ENCODE measurements around the gene SS18L1. TPM values are rescaled to one million over a fixed set of nuclear protein-coding genes. Genes with fewer than 3 reads are reported as not detected.

SS18L1 gene
- total and polyA plus RNA-seq, 7 donors: 10.1 to 18.0 (median 11.3) TPM

GRCh38 chr20:62225820-62226635 lies 82.5 kb downstream of the SS18L1 start:
- H3K27me3 ChIP-seq (ENCODE audit: insufficient read depth in 3 of 3, low read length in 2 of 3): peaks cover 0 to 35% (median 13%) of the 10 kb centered on the region in 3 donors
- TF ChIP-seq, protein P1, sequence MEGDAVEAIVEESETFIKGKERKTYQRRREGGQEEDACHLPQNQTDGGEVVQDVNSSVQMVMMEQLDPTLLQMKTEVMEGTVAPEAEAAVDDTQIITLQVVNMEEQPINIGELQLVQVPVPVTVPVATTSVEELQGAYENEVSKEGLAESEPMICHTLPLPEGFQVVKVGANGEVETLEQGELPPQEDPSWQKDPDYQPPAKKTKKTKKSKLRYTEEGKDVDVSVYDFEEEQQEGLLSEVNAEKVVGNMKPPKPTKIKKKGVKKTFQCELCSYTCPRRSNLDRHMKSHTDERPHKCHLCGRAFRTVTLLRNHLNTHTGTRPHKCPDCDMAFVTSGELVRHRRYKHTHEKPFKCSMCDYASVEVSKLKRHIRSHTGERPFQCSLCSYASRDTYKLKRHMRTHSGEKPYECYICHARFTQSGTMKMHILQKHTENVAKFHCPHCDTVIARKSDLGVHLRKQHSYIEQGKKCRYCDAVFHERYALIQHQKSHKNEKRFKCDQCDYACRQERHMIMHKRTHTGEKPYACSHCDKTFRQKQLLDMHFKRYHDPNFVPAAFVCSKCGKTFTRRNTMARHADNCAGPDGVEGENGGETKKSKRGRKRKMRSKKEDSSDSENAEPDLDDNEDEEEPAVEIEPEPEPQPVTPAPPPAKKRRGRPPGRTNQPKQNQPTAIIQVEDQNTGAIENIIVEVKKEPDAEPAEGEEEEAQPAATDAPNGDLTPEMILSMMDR (IDR thresholded peaks at IDR 0.05): no peak
- no peak overlapping the region for H3K27ac ChIP-seq
- ATAC-seq: no peak
- intact Hi-C loops (cut with DNase I): no loop called here
- 74 to 75% (median 75%) methylated on average over 16 to 17 of the region's 17 CpGs for WGBS, 3 donors
- no peak for DNase-seq
- no peaks in the 10 kb centered on the region for H3K9me3 ChIP-seq
- H3K36me3 ChIP-seq (ENCODE audit: insufficient read depth in 1 of 2, low read depth in 1 of 2): no peaks in the 10 kb centered on the region
- no peaks in the 10 kb centered on the region for H3K4me1 ChIP-seq
- H3K4me3 ChIP-seq: no peak overlapping the region

DNA sequence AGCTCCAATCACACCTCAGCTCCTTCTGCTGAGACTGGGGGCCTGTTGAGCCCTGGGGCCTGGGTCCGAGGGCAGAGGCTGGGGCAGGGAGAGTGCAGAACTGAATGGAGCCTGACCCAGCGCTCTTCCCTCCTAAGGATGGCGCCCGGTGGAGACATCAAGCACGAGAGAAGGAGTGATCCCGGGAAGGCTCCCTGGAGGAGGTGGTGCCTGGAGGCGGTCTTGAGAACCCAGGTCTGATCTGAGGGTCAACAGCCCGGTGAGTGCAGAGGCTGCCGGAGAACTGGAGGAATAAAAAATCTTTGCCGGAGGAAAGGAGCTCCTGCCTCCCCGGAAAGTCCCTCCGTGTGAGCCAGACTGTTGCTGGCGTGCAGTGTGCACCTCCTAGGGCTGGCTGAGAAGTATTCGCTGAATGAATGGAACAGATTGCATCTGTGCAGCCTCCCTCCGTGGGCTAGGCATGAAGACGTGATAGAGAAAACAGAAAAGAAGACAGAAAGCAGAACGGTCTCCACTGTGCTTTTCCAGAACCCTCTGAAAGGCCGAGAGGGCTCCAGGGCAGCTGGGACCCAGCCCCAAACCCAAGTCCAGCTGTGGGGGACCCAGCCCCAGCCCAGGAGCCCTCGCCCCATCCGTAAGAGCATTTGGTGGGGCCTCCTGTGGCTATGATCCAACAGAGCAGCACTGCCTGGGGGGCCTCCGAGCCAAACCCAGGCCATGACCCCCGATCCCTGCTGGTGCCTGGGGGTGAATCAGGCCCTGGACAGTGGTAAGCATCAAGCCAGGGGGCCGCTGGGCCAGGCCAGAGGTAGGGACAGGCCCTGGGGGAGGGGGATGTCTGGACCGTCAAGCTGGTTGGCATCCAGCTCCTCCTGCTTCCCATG lies 83.4 kb downstream of the SS18L1 start:
- Histone ChIP-seq H3K4me1 (no peaks in the 10 kb centered on the region), H3K9me3 (no peaks in the 10 kb centered on the region), H3K4me3 (no peak overlapping the region), H3K36me3 (ENCODE audit: insufficient read depth in 1 of 2, low read depth in 1 of 2) (no peaks in the 10 kb centered on the region), H3K27me3 (ENCODE audit: insufficient read depth in 3 of 3, low read length in 2 of 3) (peaks cover 0 to 25% (median 7%) of the 10 kb centered on the region in 3 donors), H3K27ac (no peak overlapping the region)
- WGBS, 3 donors: 57 to 65% (median 58%) methylated on average over 22 to 24 of the region's 24 CpGs
- intact Hi-C loops (cut with DNase I): no loop called here
- no peak for ATAC-seq
- no peak for DNase-seq
- TF ChIP-seq, protein P1 (IDR thresholded peaks at IDR 0.05): no peak

- peak in 2 of 4 donors; percentile 7 to 20 for ATAC-seq
- Histone ChIP-seq H3K27me3 (ENCODE audit: insufficient read depth in 3 of 3, low read length in 2 of 3) (peaks cover 0 to 20% (median 4%) of the 10 kb centered on the region in 3 donors), H3K36me3 (ENCODE audit: insufficient read depth in 1 of 2, low read depth in 1 of 2) (no peaks in the 10 kb centered on the region), H3K9me3 (no peaks in the 10 kb centered on the region), H3K27ac (no peak overlapping the region), H3K4me1 (no peaks in the 10 kb centered on the region), H3K4me3 (no peak overlapping the region)
- TF ChIP-seq, protein P1 (IDR thresholded peaks at IDR 0.05): no peak
- WGBS, 3 donors: 52 to 58% (median 56%) methylated on average over 7 to 10 of the region's 10 CpGs
- no peak for DNase-seq
- intact Hi-C loops (cut with DNase I): no loop called here
Observed at GRCh38 chr20:62227591-62227976, 84.0 kb downstream of the SS18L1 start.

DNA sequence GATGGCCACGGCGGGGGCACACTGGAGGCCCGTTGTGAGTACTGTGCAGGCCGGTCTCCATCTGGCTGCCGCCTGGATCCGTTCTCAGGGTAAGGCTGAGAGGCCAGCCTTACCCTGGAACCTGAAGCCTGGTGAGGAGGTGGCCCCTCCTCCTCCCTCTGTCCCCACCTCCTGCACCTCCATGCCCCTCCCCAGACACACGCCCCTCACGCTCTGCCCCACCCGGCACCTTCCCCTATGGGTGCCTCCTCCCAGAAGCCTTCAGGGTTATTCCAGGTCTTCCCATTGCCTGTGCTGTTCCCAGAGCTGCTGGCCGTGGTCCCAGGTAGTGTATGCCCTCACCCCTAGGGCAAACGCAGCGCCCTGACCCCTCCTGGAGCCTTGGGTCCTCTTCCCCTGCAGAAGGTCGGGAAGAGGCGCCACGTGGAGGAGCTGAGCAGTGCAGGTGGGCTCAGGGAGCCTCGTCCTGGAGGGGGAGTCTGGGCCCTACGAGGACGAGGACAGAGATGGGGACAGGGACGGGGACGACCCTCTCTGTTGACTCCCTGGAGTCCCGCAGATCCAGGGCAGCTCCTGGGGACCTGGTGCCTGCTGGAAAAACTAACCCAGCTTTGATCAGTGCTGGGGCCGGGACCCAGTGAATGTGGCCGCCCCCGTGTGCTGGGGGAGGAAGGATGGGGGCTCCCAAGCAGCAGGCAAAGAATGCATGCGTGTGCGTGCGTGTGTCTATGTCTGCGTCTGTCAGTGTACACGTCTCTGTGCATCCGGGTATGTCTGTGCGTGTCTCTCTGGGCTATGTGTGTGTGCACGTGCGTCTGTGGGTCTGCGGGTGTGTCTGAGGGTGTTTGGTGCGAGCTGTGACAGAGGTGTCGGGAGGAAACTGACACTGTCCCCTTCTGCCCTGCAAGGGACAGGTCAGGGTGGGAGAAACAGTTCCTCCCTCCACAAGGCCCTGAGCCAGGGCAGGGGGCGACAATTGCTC lies 84.7 kb downstream of the SS18L1 start:
- 50 to 56% (median 52%) methylated on average over 35 to 37 of the region's 37 CpGs for WGBS, 3 donors
- TF ChIP-seq, protein P1 (IDR thresholded peaks at IDR 0.05): no peak
- no peak overlapping the region for H3K4me3 ChIP-seq
- intact Hi-C loops (cut with DNase I): no loop called here
- H3K9me3 ChIP-seq: no peaks in the 10 kb centered on the region
- peak in 2 of 4 donors; percentile 5 to 17 for ATAC-seq
- DNase-seq: no peak
- no peak overlapping the region for H3K27ac ChIP-seq
- H3K4me1 ChIP-seq: peaks cover 3% of the 10 kb centered on the region
- peaks cover 0 to 14% (median 2%) of the 10 kb centered on the region in 3 donors for H3K27me3 ChIP-seq (ENCODE audit: insufficient read depth in 3 of 3, low read length in 2 of 3)
- no peaks in the 10 kb centered on the region for H3K36me3 ChIP-seq (ENCODE audit: insufficient read depth in 1 of 2, low read depth in 1 of 2)
